VCaP (cell line): ENCODE results near the gene FBXW7.

ENCODE experiments used
- H3K27ac ChIP-seq: fragments of 450-650 bp; 2 replicates; pipeline ENCODE4 v1.5.1; 2017
- TF ChIP-seq, protein P1 (sequence below): fragments of 450-650 bp; conservative IDR thresholded peaks from 2 replicates; pipeline ENCODE4 v1.5.1; 2017; ENCODE audit warnings: mild to moderate bottlenecking, moderate library complexity

Gene FBXW7, protein sequence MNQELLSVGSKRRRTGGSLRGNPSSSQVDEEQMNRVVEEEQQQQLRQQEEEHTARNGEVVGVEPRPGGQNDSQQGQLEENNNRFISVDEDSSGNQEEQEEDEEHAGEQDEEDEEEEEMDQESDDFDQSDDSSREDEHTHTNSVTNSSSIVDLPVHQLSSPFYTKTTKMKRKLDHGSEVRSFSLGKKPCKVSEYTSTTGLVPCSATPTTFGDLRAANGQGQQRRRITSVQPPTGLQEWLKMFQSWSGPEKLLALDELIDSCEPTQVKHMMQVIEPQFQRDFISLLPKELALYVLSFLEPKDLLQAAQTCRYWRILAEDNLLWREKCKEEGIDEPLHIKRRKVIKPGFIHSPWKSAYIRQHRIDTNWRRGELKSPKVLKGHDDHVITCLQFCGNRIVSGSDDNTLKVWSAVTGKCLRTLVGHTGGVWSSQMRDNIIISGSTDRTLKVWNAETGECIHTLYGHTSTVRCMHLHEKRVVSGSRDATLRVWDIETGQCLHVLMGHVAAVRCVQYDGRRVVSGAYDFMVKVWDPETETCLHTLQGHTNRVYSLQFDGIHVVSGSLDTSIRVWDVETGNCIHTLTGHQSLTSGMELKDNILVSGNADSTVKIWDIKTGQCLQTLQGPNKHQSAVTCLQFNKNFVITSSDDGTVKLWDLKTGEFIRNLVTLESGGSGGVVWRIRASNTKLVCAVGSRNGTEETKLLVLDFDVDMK

DNA sequence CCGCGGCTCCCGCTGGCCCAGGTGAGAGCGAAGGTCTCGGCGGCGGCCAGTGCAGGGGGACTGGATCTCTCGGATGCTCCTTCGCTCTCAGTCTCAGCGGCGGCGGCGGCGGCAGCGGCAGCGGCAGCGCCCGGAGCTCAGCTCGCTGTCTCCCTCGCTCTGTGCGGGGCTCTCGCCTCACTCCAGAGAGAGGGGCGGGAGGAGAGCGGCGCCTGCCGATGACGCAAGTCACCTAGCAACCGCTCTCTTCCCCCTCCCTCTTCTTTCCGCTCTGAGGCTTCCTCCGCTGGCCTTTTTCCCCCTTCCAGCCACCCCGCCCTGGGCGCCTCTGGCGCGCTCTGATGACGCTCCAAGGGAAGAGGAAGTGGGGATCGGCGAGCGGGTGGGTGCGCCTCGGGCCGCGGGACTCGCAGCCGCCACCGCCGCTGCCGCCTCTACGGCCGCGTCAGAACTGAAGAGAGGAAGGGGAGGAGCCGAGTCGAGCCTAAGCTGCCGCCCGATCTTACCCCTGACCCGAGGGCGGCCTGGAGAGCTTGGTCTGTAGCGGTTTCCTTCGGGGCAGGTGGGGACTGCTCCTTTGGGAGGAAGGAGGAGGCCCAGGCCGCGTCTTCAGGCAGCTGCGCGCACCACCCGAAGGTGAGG is at the start of gene FBXW7:
Gene FBXW7, minus strand, starts transcription at position 190 of the 642 bp plus-strand sequence. CDS start 124,289 bp downstream, outside the sequence.
- peak within 1 kb of the TSS; percentile 86 for H3K27ac ChIP-seq
- TF ChIP-seq, protein P1, sequence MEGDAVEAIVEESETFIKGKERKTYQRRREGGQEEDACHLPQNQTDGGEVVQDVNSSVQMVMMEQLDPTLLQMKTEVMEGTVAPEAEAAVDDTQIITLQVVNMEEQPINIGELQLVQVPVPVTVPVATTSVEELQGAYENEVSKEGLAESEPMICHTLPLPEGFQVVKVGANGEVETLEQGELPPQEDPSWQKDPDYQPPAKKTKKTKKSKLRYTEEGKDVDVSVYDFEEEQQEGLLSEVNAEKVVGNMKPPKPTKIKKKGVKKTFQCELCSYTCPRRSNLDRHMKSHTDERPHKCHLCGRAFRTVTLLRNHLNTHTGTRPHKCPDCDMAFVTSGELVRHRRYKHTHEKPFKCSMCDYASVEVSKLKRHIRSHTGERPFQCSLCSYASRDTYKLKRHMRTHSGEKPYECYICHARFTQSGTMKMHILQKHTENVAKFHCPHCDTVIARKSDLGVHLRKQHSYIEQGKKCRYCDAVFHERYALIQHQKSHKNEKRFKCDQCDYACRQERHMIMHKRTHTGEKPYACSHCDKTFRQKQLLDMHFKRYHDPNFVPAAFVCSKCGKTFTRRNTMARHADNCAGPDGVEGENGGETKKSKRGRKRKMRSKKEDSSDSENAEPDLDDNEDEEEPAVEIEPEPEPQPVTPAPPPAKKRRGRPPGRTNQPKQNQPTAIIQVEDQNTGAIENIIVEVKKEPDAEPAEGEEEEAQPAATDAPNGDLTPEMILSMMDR: no peak

DNA sequence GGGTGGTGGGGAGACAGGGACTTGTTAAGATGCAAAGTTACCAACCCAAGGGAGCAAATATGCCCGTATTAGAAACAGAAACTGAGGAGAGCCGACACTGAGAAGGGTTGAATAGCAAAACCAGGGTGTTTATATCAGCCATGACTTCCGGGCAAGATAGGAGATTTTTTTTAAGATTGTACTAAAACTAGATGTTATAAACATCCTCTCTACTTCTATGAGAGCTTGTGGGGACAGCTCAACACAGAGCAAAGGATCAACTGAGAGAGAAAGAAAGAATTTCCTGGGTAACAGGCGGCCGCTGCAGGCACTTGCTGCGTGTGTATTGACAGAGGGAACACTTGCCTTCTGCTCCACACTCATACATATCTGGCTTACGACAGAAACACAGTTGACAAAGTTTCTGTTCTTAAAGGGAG is 49.1 kb upstream of the FBXW7 start:
- H3K27ac ChIP-seq: no peak overlapping the region
- TF ChIP-seq, protein P1: no peak

DNA sequence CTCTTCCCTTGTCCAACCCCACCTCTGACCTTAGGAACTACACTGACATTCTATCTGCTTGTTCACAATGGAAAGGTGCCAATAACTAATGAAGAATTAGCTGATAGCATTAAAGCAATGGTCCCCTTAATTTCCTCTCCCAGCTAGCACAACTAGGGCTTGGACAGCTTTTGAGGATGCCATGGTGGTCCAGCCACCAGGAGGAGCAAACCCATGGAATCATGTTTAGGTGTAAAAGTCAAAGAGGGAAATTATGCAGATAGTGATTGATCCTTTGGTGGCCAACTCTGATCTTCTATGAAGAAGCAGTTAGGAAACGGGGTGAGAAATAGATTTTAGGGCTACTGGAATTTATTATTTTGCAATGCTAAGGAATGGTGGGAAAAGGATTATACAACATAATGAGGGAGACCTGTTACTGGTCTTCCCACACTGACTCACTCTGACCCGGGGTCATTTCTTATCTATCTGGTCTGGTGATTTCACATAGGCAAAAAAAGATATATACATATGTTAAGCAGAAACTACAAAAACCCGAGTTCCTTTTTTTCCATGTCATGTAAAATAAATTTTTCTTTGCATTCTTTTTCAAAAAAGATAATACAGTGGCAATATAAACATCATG is 45.8 kb upstream of the FBXW7 start:
- no peak overlapping the region for H3K27ac ChIP-seq
- TF ChIP-seq, protein P1: no peak

DNA sequence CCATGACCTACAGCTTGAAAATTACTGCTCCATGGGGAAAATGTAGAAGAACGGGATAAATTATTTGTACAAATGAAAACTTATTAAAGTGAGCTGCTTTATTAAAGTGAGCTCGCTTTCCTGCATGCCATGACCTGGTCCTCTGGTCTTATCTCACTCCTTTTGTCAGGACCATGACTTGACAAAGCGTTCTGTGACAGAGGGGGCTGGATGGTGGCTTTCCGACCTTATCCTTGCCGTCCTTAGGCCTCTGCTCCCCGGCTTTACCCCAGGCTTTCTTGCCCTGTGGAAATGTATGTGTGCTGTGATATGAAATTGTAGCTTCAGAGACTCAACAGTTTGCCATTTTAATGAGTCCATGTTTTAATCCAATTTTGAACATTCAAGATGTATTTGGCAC is 44.0 kb upstream of the FBXW7 start:
- TF ChIP-seq, protein P1: no peak
- H3K27ac ChIP-seq: no peak overlapping the region

DNA sequence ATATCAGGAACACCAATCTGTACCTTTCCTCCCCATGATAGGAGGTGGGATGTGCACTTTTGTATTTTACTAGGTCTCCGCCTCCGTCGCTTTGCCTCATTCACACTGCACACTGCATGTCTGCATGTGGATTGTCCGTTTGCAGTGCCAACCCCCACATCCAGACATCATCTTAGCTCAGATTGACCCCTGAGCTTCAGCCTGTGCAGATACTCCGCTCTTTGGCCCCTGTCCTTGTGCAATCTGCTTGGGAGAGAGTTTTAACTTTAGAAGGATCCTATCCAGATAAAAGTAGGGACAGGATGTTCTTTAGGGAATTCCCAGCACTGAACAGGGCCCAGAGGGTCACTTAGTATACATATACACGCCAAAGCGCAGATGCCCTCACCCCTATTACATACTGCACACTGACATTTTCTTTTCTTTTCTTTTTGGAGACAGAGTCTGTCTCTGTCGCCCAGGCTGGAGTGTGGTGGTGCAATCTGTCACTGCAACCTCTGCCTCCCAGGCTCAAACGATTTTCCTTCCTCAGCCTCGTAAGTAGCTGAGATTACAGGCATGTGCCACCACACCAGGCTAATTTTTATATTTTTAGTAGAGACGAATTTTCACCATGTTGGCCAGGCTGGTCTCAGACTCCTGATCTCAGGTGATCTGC is 43.3 kb upstream of the FBXW7 start:
- TF ChIP-seq, protein P1: no peak
- H3K27ac ChIP-seq: no peak overlapping the region

DNA sequence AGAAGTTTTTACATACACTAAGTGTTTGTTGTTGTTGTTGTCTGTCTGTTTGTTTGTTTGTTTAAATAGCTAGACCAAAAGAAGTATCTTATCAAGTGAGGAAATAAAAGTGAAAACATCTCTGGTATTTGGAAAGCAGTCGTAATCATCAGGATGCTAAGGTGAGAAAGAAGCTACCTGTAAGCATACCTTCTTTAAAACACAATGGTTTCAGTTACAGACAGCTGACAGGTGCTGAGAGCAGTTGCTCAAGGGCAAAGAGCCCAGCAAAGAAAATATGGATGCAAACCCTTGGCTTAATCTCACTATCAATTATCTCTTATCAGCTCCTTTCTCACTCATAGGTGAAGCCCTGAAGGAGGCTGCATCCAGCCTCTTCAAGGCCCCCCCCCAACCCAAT is 42.8 kb upstream of the FBXW7 start:
- TF ChIP-seq, protein P1: no peak
- no peak overlapping the region for H3K27ac ChIP-seq
